GM19328 (cell line): Measurements from ENCODE around the gene ABCC12.

Experiments used
- ATAC-seq: cut with Tn5 transposase; IDR thresholded peaks from one replicate; pipeline ENCODE4 v1.9.1; 2021; ENCODE audit warnings: mild to moderate bottlenecking, moderate library complexity; ENCODE audit not compliant: unreplicated experiment

Gene ABCC12

GRCh38 chr16:48106446-48106845 is 49.3 kb downstream of the ABCC12 start:
- ATAC-seq, result no peak
